Cardiac fibroblast (primary cell): ENCODE measurements around the gene NDST1.

Experiments used
- DNase-seq, 2 donors: peaks; one replicate each; pipeline versions ENCODE4 v3.0.0 to v3.0.0-alpha.2; 2010; ENCODE audit warnings: low read depth in 2 of 2
- H3K4me3 ChIP-seq, 2 donors: replicated peaks in 1 of 2; 1 replicate in 1 of 2; 2 replicates in 1 of 2; pipeline ENCODE4 v1.5.1; 2011; ENCODE audit warnings: low read depth in 2 of 2, low read length in 2 of 2, mild to moderate bottlenecking in 2 of 2, moderate library complexity in 1 of 2
- TF ChIP-seq, protein P1 (sequence below): IDR thresholded peaks from one replicate; pipeline ENCODE4 v1.5.1; 2011; ENCODE audit warnings: low read depth, mild to moderate bottlenecking, low read length, inconsistent platforms

The NDST1 gene

DNA sequence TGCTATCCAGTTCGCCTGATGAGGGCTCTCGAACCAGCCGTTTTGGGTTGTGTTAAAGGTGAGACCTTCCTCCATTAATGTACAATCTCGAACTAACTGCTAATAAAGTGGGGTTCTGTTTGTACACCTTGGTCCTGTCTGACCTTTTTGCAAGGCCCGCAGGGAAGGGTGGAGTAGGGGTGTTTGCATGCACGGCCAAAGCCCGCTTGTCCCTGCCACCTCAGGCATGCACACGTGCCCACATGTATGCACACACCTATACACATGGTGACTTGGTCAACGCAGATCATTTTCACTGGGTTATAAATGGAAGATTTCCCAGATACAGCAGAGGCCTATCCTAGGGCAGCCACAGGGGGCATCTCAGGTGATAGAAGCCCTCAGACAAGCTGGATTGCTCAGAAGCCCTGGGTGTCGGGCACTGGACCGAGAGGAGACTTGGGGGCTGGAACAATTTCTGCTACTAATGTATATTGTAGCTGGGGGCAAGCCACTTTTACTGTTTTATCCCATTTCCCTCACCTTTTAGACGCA is 50.2 kb downstream of the NDST1 start:
- TF ChIP-seq, protein P1, sequence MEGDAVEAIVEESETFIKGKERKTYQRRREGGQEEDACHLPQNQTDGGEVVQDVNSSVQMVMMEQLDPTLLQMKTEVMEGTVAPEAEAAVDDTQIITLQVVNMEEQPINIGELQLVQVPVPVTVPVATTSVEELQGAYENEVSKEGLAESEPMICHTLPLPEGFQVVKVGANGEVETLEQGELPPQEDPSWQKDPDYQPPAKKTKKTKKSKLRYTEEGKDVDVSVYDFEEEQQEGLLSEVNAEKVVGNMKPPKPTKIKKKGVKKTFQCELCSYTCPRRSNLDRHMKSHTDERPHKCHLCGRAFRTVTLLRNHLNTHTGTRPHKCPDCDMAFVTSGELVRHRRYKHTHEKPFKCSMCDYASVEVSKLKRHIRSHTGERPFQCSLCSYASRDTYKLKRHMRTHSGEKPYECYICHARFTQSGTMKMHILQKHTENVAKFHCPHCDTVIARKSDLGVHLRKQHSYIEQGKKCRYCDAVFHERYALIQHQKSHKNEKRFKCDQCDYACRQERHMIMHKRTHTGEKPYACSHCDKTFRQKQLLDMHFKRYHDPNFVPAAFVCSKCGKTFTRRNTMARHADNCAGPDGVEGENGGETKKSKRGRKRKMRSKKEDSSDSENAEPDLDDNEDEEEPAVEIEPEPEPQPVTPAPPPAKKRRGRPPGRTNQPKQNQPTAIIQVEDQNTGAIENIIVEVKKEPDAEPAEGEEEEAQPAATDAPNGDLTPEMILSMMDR = peak; percentile 9
- no peak for DNase-seq

DNA sequence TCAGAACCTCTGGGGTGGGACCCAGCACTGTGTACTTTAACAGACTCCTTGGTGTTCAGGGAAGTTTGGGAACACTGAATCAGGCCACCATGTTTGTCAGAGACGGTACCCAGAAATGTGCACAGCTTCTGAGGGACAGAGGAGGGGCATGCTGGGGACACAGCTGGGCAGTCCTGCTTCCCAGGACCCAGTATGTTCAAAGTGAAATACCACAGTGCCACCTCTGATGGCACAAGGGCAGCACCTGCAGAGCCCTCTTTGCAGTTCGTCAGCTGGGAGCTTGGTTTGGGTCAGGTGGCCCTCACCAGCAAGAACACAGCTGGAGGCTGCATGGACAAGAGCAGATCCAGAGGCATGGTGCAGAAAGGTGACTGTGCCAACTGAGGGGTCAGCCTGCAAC is 51.2 kb downstream of the NDST1 start:
- TF ChIP-seq, protein P1 = no peak
- no peak overlapping the region for H3K4me3 ChIP-seq
- DNase-seq = no peak

More for the DNA sequence above, 50.2 kb downstream of the NDST1 start:
- no peak overlapping the region for H3K4me3 ChIP-seq

DNA sequence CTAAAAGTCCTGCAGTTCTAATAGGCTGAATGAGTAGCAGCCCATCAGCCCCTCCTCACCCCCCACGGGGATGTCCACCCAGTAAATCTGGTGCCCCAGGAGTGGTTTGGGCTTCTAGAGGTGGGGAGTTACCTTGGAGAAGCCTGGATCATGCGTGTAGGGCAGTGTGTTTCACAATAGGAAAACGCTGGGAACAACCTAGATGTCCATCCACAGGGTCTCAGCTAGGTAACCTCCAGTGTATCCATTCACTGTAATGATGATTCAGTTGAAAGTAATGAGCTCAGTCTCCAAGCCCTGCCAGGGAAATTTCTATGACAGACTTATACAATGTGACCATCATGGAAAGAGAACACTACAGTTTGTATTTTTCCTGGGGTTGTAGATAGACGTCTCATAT is 51.8 kb downstream of the NDST1 start:
- TF ChIP-seq, protein P1 = no peak
- DNase-seq = peak in 1 of 2 donors; percentile 69
- H3K4me3 ChIP-seq = no peak overlapping the region

DNA sequence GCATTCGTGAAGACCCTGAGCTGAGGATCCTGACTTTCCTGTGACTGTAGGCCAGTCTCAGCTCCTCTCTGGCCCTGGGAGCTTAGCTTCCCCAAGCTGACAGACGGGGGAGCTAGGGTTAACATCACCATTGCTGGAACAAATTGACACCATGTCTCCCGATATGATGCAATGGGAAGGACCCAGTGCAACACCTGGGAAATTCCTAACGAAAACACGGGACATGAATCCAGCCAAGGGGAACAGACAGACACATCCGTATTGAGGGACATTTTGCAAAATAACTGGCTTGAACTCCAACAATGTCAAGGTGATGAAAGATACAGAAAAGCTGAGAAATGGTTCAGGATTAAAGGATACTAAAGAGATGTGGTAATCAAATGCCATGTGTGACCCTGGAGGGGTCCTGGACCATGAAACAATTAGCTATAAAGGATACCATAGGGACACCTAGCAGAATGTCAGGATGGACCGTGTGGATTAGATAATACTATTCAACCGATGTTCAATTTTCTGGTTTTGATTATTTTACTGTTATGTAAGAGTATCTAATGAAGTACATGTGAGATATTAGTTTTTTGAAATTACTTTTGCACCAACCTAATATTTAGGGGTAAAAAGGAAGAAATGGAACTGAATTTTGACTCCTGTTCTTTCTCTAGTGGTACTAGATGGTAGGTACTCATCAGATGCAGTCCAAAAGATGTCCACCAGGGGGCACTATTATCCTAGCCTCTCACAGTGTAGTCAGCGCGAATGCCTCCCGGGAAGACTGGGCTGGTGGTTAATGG is 52.7 kb downstream of the NDST1 start:
- TF ChIP-seq, protein P1 = peak; percentile 79
- H3K4me3 ChIP-seq = no peak overlapping the region
- DNase-seq = peak; percentile 89 to 93

DNA sequence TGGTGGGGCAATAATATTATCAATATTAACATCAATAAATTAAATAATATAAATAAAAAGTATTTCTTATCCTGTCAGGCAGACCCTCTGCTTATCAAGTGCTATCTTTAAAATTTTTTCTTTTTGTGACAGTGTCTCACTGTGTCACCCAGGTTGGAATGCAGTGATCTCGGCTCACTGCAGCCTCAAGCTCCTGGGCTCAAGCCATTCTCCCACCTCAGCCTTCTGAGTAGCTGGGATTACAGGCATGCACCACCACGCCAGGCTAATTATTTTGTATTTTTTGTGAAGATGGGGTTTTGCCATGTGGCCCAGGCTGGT is 53.2 kb downstream of the NDST1 start:
- no peak overlapping the region for H3K4me3 ChIP-seq
- DNase-seq = no peak
- TF ChIP-seq, protein P1 = no peak

DNA sequence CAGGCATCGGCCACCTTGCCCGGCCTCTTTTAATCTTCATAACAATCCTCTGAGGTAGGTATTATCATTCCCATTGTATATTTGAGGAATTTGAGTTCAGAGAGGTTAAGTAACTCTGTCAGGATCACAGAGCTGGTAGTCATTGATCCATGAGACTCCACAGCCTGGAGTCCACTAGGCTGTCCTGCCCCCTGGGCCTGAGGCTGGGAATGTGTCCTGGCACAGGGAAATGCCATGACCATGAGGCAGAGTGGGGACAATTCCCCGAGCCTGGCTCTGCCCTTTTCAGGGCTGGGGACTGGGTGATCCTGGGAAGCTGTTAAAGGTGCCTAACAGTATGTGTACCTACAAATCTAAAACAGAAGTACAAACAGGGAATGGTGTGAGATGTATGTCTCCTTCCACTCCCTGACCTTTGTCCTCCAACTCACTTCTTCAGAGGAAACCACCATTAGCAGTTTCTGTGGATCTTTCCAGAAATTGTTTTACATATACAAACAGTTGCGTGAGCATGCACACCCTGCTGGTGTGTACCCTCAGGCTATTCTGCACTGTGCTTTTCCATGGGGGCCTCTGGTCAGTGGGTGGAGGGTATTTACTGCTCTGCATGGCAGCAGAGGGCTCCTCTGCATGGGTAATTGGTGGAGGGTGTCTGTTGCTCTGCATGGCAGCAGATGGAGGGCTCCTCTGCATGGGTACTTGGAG is 53.8 kb downstream of the NDST1 start:
- no peak for DNase-seq
- TF ChIP-seq, protein P1 = no peak
- no peak overlapping the region for H3K4me3 ChIP-seq
